H1 (cell line): ENCODE data around the gene IKZF1. TPM values are rescaled to one million over a fixed set of nuclear protein-coding genes. Genes with fewer than 3 reads are reported as not detected.

Experiments used
- BACH1 ChIP-seq: IDR thresholded peaks from 2 replicates; pipeline ENCODE4 v1.6.1; 2012; ENCODE audit warnings: low read length, improper control_type of control experiment
- CHD7 ChIP-seq: fragments of 300-600 bp; sonication (generic); IDR thresholded peaks from 2 replicates; pipeline ENCODE4 v1.7.1; 2012; ENCODE audit warnings: low read length, moderate library complexity, mild to moderate bottlenecking, inconsistent platforms; ENCODE audit not compliant: insufficient replicate concordance
- CTBP2 ChIP-seq: IDR thresholded peaks from 2 replicates; pipeline ENCODE4 v1.7.0; 2011; ENCODE audit warnings: borderline replicate concordance, mild to moderate bottlenecking, moderate library complexity, mixed read lengths, low read length; ENCODE audit not compliant: insufficient read depth, insufficient read length
- EGR1 ChIP-seq: IDR thresholded peaks from 2 replicates; pipeline ENCODE4 v1.6.1; 2011; ENCODE audit warnings: low read depth, low read length, borderline replicate concordance
- EP300 ChIP-seq, 2 experiments: IDR thresholded peaks; 1 replicate in 1 of 2; 2 replicates in 1 of 2; pipeline ENCODE4 v1.6.1; 2011 to 2012; ENCODE audit warnings: low read depth in 2 of 2, low read length in 2 of 2, mild to moderate bottlenecking in 2 of 2, borderline replicate concordance in 1 of 2, inconsistent platforms in 1 of 2, moderate library complexity in 1 of 2
- FOSL1 ChIP-seq: IDR thresholded peaks from 2 replicates; pipeline ENCODE4 v1.6.1; 2011; ENCODE audit warnings: mild to moderate bottlenecking, low read depth, low read length, moderate library complexity; ENCODE audit not compliant: insufficient read depth
- NANOG ChIP-seq: IDR thresholded peaks from 2 replicates; pipeline ENCODE4 v1.6.1; 2011; ENCODE audit warnings: low read length, low read depth, mild to moderate bottlenecking, inconsistent platforms; ENCODE audit not compliant: insufficient read depth, poor library complexity, severe bottlenecking
- POU5F1 ChIP-seq: IDR thresholded peaks from 2 replicates; pipeline ENCODE4 v1.6.1; 2011; ENCODE audit warnings: low read depth, mild to moderate bottlenecking, low read length, moderate library complexity
- SIX5 ChIP-seq: IDR thresholded peaks from 2 replicates; pipeline ENCODE4 v1.6.1; 2011; ENCODE audit warnings: mild to moderate bottlenecking, low read depth, low read length
- TAF7 ChIP-seq: optimal IDR thresholded peaks from 2 replicates; pipeline ENCODE3; 2011; ENCODE audit warnings: low read depth, mild to moderate bottlenecking, inconsistent platforms, low read length, moderate library complexity, borderline replicate concordance
- polyA plus RNA-seq, 7 experiments: library from polyadenylated mRNA; depleted of rRNA in 3 of 7; stranded (reverse) in 5 of 7; unstranded in 2 of 7; fragments of >200 nt in 5 of 7; fragments of 200-250 nt in 2 of 7; gene quantifications; 1 replicate in 5 of 7; 2 replicates in 1 of 7; 4 replicates in 1 of 7; pipeline versions ENCODE4 v1.2.1 to v1.2.3, GENCODE V29; 2011 to 2013; ENCODE audit warnings: missing spikeins in 2 of 7, mixed read lengths in 2 of 7
- total RNA-seq: library from RNA; stranded (reverse); fragmentation: NEBNext Ultra II Directional; extraction: Animal tissue kit (Norgen Biotek cat#: 25700); gene quantifications from 2 replicates; pipeline ENCODE4 v1.2.1, GENCODE V29; 2021

Gene IKZF1
- total and polyA plus RNA-seq, 2 of the 8 experiments (the other 6 are each of a cell fraction or from before 2014, with no cell fraction given): 0.74 to 1.5 TPM

GRCh38 chr7:50436133-50436806, 131.8 kb downstream of the IKZF1 start (continued):
- TF ChIP-seq CHD7 (no peak), SIX5 (no peak), BACH1 (no peak), TAF7 (no peak), EGR1 (no peak), CTBP2 (no peak), FOSL1 (no peak), EP300 (IDR thresholded peaks at IDR 0.05; ENCODE audit: borderline replicate concordance in 1 of 2, low read depth in 2 of 2, low read length in 2 of 2) (no peak), NANOG (no peak), POU5F1 (no peak)
